Esophagus squamous epithelium (tissue), 4 donors: Measurements from ENCODE around the gene CABP5.

Experiments
- POLR2A ChIP-seq, 4 donors: fragments of 450-650 bp; IDR thresholded peaks; one replicate each; pipeline ENCODE4 v1.6.1; 2017; ENCODE audit warnings: antibody characterized with exemption in 4 of 4, mild to moderate bottlenecking in 4 of 4, moderate library complexity in 3 of 4
- TF ChIP-seq, protein P1 (sequence below), 6 experiments: fragments of 450-650 bp in 4 of 6; fragments of 200-600 bp in 2 of 6; sonication (generic) in 2 of 6; IDR thresholded peaks; one replicate each; pipeline ENCODE4 v1.5.1; 2016 to 2019; ENCODE audit warnings: antibody characterized with exemption in 6 of 6, mild to moderate bottlenecking in 4 of 6, moderate library complexity in 4 of 6

GRCh38 chr19:48023518-48023917 lies 20.4 kb downstream of the CABP5 start:
- TF ChIP-seq, protein P1, sequence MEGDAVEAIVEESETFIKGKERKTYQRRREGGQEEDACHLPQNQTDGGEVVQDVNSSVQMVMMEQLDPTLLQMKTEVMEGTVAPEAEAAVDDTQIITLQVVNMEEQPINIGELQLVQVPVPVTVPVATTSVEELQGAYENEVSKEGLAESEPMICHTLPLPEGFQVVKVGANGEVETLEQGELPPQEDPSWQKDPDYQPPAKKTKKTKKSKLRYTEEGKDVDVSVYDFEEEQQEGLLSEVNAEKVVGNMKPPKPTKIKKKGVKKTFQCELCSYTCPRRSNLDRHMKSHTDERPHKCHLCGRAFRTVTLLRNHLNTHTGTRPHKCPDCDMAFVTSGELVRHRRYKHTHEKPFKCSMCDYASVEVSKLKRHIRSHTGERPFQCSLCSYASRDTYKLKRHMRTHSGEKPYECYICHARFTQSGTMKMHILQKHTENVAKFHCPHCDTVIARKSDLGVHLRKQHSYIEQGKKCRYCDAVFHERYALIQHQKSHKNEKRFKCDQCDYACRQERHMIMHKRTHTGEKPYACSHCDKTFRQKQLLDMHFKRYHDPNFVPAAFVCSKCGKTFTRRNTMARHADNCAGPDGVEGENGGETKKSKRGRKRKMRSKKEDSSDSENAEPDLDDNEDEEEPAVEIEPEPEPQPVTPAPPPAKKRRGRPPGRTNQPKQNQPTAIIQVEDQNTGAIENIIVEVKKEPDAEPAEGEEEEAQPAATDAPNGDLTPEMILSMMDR (IDR thresholded peaks at IDR 0.05) = no peak
- TF ChIP-seq POLR2A (IDR thresholded peaks at IDR 0.05) = no peak
